Glutamatergic neuron (in vitro differentiated cells): ENCODE data around the gene JAZF1. TPM values are rescaled to one million over a fixed set of nuclear protein-coding genes. Genes with fewer than 3 reads are reported as not detected.
"Not testable (repeated sequence)": the region's sequence is repeated elsewhere in the genome, so short reads cannot be mapped to it uniquely, and the experiment has no call there.

Experiments
- DNase-seq: peaks from one replicate; pipeline ENCODE4 v3.0.0; 2022
- H3K27ac Mint-ChIP-seq: one replicate; pipeline ENCODE4 v1.8.0; 2020; ENCODE audit warnings: mild to moderate bottlenecking, mixed read lengths, inconsistent platforms; ENCODE audit not compliant: unreplicated experiment
- H3K27me3 Mint-ChIP-seq: one replicate; pipeline ENCODE4 v1.8.0; 2020; ENCODE audit warnings: mild to moderate bottlenecking, moderate library complexity, mixed read lengths, inconsistent platforms; ENCODE audit not compliant: unreplicated experiment
- H3K36me3 Mint-ChIP-seq: one replicate; pipeline ENCODE4 v1.8.0; 2020; ENCODE audit warnings: mild to moderate bottlenecking, mixed read lengths, inconsistent platforms; ENCODE audit not compliant: unreplicated experiment
- H3K4me1 Mint-ChIP-seq: one replicate; pipeline ENCODE4 v1.8.0; 2020; ENCODE audit warnings: mild to moderate bottlenecking, low read depth, mixed read lengths, inconsistent platforms; ENCODE audit not compliant: unreplicated experiment
- H3K4me3 Mint-ChIP-seq: one replicate; pipeline ENCODE4 v1.8.0; 2020; ENCODE audit warnings: mild to moderate bottlenecking, mixed read lengths, inconsistent platforms; ENCODE audit not compliant: unreplicated experiment
- H3K9me3 Mint-ChIP-seq: one replicate; pipeline ENCODE4 v1.8.0; 2020; ENCODE audit warnings: mild to moderate bottlenecking, moderate library complexity, mixed read lengths, inconsistent platforms; ENCODE audit not compliant: unreplicated experiment
- total RNA-seq: library from RNA; stranded (reverse); fragmentation: NEBNext Ultra II Directional; extraction: Animal tissue kit (Norgen Biotek cat#: 25700); gene quantifications from one replicate; pipeline ENCODE4 v1.2.1, GENCODE V29; 2021; ENCODE audit not compliant: unreplicated experiment
- TF ChIP-seq, protein P1 (sequence below): fragments of 200-600 bp; sonication (generic); IDR thresholded peaks from one replicate; pipeline ENCODE4 v1.5.0; 2021; ENCODE audit not compliant: partially characterized antibody, unreplicated experiment

Gene JAZF1
- total RNA-seq, 1 donor from 2014 or later, result 14.1 TPM

DNA sequence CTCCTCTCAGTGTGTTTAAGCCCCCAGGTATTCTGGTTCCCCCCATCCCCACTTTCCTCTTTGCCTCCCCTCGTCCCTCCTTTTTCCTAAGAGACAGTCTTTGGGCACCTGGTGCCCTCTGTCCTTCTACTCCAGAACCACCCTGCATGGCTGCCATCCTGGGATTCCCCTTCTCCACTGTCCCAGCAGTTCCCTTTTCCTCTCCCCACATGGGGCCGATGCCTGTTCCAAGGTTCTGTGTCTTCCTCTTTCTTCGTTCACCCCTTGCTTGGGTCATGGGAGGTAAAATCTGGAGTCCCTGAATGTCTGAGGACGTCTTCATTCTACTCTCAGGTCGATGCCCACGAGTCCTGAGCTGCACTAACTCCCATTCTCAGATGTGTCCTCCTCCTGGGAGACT lies 319.8 kb downstream of the JAZF1 start:
- peaks cover 4% of the 10 kb centered on the region for H3K4me1 Mint-ChIP-seq
- H3K27ac Mint-ChIP-seq, result no peak overlapping the region
- H3K27me3 Mint-ChIP-seq, result peaks cover 3% of the 10 kb centered on the region
- no peak for DNase-seq
- peaks cover 5% of the 10 kb centered on the region for H3K9me3 Mint-ChIP-seq
- no peak overlapping the region for H3K4me3 Mint-ChIP-seq
- TF ChIP-seq, protein P1, sequence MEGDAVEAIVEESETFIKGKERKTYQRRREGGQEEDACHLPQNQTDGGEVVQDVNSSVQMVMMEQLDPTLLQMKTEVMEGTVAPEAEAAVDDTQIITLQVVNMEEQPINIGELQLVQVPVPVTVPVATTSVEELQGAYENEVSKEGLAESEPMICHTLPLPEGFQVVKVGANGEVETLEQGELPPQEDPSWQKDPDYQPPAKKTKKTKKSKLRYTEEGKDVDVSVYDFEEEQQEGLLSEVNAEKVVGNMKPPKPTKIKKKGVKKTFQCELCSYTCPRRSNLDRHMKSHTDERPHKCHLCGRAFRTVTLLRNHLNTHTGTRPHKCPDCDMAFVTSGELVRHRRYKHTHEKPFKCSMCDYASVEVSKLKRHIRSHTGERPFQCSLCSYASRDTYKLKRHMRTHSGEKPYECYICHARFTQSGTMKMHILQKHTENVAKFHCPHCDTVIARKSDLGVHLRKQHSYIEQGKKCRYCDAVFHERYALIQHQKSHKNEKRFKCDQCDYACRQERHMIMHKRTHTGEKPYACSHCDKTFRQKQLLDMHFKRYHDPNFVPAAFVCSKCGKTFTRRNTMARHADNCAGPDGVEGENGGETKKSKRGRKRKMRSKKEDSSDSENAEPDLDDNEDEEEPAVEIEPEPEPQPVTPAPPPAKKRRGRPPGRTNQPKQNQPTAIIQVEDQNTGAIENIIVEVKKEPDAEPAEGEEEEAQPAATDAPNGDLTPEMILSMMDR, result no peak
- H3K36me3 Mint-ChIP-seq, result peaks cover 9% of the 10 kb centered on the region

DNA sequence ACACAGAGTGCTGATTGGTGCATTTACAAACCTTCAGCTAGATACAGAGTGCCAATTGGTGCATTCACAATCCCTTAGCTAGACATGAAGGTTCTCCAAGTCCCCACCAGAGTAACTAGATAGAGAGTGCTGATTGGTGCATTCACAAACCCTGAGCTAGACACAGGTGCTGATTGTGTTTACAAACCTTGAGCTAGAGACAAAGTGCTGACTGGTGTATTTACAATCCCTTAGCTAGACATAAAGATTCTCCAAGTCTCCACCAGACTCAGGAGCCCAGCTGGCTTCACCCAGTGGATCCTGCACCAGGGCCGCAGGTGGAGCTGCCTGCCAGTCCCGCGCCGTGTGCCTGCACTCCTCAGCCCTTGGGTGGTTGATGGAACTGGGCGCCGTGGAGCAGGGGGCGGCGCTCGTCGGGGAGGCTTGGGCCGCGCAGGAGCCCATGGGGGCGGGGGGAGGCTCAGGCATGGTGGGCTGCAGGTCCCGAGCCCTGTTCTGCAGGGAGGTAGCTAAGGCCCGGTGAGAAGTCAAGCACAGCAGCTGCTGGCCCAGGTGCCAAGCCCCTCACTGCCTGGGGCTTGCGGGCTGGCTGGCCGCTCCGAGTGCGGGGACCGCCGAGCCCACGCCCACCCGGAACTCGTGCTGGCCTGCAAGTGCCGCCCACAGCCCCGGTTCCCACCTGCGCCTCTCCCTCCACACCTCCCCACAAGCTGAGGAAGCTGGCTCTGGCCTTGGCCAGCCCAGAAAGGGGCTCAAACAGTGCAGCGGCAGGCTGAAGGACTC lies 323.7 kb downstream of the JAZF1 start:
- not testable (repeated sequence) for H3K9me3 Mint-ChIP-seq, H3K4me1 Mint-ChIP-seq, H3K27ac Mint-ChIP-seq, H3K27me3 Mint-ChIP-seq, H3K4me3 Mint-ChIP-seq, DNase-seq
- peaks cover 20% of the 10 kb centered on the region for H3K36me3 Mint-ChIP-seq

DNA sequence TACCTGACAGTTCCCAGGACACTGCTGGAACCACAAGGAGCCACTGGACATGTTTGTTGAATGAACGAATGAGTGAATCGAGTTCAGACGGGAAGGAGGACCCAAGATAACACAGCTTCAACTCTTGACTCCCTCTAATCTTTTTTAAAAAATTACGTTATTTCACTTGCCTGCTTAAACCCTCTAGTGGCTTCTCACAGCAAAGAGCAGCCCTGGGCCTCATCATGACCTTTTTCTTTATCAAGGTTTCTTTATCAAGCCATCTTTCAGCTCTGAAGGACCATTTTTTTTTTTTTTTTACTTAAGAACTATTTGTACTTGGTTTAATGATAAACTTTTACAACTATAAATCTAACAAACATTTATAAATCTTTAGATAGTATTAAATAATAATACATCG lies 330.1 kb downstream of the JAZF1 start:
- no peak overlapping the region for H3K4me3 Mint-ChIP-seq
- DNase-seq, result no peak
- TF ChIP-seq, protein P1, result no peak
- H3K4me1 Mint-ChIP-seq, result no peaks in the 10 kb centered on the region
- peaks cover 4% of the 10 kb centered on the region for H3K9me3 Mint-ChIP-seq
- H3K27me3 Mint-ChIP-seq, result peaks cover 4% of the 10 kb centered on the region
- peaks cover 12% of the 10 kb centered on the region for H3K36me3 Mint-ChIP-seq
- H3K27ac Mint-ChIP-seq, result no peak overlapping the region

DNA sequence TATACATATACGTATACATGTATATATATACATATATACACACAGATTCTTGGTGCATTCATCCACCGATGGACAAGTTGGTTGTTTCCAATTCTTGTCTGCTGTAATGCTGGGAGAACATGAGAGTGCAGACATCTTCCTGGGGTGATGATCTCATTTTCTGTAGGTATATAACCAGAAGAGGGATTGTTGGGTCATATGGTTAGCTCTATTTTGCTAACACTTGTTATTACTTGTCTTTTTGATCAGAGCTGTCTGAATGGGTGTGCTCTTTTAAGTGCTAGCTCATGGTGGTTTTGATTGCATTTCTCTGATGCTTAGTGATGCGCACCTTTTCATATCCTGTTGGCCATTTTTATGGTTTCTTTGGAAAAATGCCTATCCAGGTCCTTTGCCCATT lies 334.2 kb downstream of the JAZF1 start:
- H3K27me3 Mint-ChIP-seq, result peaks cover 2% of the 10 kb centered on the region
- H3K27ac Mint-ChIP-seq, result no peak overlapping the region
- peaks cover 4% of the 10 kb centered on the region for H3K36me3 Mint-ChIP-seq
- H3K4me3 Mint-ChIP-seq, result no peak overlapping the region
- no peaks in the 10 kb centered on the region for H3K9me3 Mint-ChIP-seq
- TF ChIP-seq, protein P1, result no peak
- peaks cover 8% of the 10 kb centered on the region for H3K4me1 Mint-ChIP-seq
- DNase-seq, result no peak

DNA sequence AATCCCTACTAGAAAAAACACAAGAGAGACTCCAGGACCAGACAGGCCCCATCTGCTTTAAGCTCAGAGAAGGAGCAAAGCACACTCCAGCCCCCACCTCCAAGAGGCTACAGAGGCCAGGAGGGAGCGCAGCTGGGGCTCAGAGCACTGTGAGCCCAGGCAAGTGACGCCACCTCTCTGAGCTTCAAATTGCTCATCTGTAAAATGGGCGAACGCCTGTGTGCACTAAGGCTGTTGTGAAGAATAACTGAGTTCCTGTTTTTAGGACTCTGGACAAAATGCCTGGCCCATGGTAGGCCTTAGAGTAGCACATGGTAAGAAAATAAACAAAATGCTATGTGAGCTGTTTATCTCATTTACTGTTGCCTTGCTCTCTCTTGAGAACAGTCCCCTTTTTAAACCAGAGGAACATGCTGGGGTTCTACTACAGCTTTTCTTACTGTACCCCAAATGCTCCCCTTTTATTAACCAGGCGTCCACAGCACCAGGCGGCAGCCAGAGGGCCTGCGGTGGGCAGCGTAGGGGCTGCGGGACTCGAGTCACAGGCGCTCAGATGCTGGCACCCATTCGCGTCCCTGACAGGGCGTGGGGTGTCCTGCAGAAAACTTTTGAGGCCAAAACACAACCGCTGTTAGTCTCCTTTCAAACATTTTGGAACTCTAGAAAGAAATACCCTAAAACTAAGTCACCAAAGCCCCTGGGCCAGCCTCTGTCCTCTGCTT lies 336.9 kb downstream of the JAZF1 start:
- no peak for DNase-seq
- Mint-ChIP-seq H3K36me3 (peaks cover 4% of the 10 kb centered on the region), H3K4me1 (peaks cover 19% of the 10 kb centered on the region), H3K27me3 (no peaks in the 10 kb centered on the region), H3K27ac (no peak overlapping the region), H3K9me3 (peaks cover 2% of the 10 kb centered on the region), H3K4me3 (no peak overlapping the region)
- TF ChIP-seq, protein P1, result no peak
